Neural progenitor cell (in vitro differentiated cells): ENCODE results near the gene NEO1. TPM values are rescaled to one million over a fixed set of nuclear protein-coding genes. Genes with fewer than 3 reads are reported as not detected.

Source experiments
- DNase-seq: peaks from one replicate; pipeline ENCODE4 v3.0.0-alpha.2; 2016; ENCODE audit warnings: low spot score
- H2AFZ ChIP-seq: fragments of 200-600 bp; sonication (generic); replicated peaks from 2 replicates; pipeline ENCODE4 v1.6.1; 2016; ENCODE audit warnings: antibody characterized with exemption
- H3F3A ChIP-seq: fragments of 200-600 bp; sonication (generic); 2 replicates; pipeline ENCODE4 v1.6.1; 2016; ENCODE audit warnings: antibody characterized with exemption, low read depth
- H3K27ac ChIP-seq: fragments of 200-600 bp; sonication (generic); 2 replicates; pipeline ENCODE4 v1.5.1; 2016; ENCODE audit warnings: mild to moderate bottlenecking
- H3K27me3 ChIP-seq: fragments of 200-600 bp; sonication (generic); 2 replicates; pipeline ENCODE4 v1.6.1; 2016; ENCODE audit warnings: mild to moderate bottlenecking, moderate library complexity
- H3K36me3 ChIP-seq: fragments of 200-600 bp; sonication (generic); 2 replicates; pipeline ENCODE4 v1.5.1; 2016
- H3K4me1 ChIP-seq: fragments of 200-600 bp; sonication (generic); 2 replicates; pipeline ENCODE4 v1.6.1; 2016; ENCODE audit warnings: mixed run types
- H3K4me2 ChIP-seq: fragments of 200-600 bp; sonication (generic); 2 replicates; pipeline ENCODE4 v1.6.1; 2016
- H3K4me3 ChIP-seq: fragments of 200-600 bp; sonication (generic); 2 replicates; pipeline ENCODE4 v1.5.1; 2016
- H3K79me2 ChIP-seq: fragments of 200-600 bp; sonication (generic); 2 replicates; pipeline ENCODE4 v1.6.1; 2016; ENCODE audit warnings: low read depth
- H3K9ac ChIP-seq: fragments of 200-600 bp; sonication (generic); 2 replicates; pipeline ENCODE4 v1.6.1; 2016
- H3K9me3 ChIP-seq: fragments of 200-600 bp; sonication (generic); 2 replicates; pipeline ENCODE4 v1.5.1; 2016; ENCODE audit warnings: low read depth
- H4K20me1 ChIP-seq: fragments of 200-600 bp; sonication (generic); 2 replicates; pipeline ENCODE4 v1.6.1; 2016; ENCODE audit warnings: low read depth
- H3K27ac Mint-ChIP-seq: 3 replicates; pipeline ENCODE4 v1.8.0; 2021; ENCODE audit warnings: mixed read lengths
- H3K27me3 Mint-ChIP-seq: 2 replicates; pipeline ENCODE4 v1.8.0; 2022; ENCODE audit warnings: low read depth, mild to moderate bottlenecking, inconsistent platforms, moderate library complexity, mixed read lengths; ENCODE audit not compliant: insufficient read depth
- H3K36me3 Mint-ChIP-seq: 3 replicates; pipeline ENCODE4 v1.8.0; 2021; ENCODE audit warnings: mixed read lengths
- H3K4me1 Mint-ChIP-seq: 3 replicates; pipeline ENCODE4 v1.8.0; 2021; ENCODE audit warnings: mixed read lengths
- H3K4me3 Mint-ChIP-seq: 3 replicates; pipeline ENCODE4 v1.8.0; 2021; ENCODE audit warnings: mild to moderate bottlenecking, moderate library complexity, mixed read lengths
- H3K9me3 Mint-ChIP-seq: 3 replicates; pipeline ENCODE4 v1.8.0; 2020; ENCODE audit warnings: mixed read lengths
- EZH2 ChIP-seq: fragments of 200-600 bp; sonication (generic); IDR thresholded peaks from 2 replicates; pipeline ENCODE4 v1.6.1; 2017; ENCODE audit warnings: antibody characterized with exemption, mild to moderate bottlenecking, moderate library complexity
- EZH2phosphoT487 ChIP-seq: fragments of 200-600 bp; sonication (generic); IDR thresholded peaks from 2 replicates; pipeline ENCODE4 v1.6.1; 2017; ENCODE audit warnings: antibody characterized with exemption
- total RNA-seq: library from RNA; depleted of rRNA; stranded (reverse); fragments of >200 nt; gene quantifications from 2 replicates; pipeline ENCODE4 v1.2.3, GENCODE V29; 2015; ENCODE audit warnings: low replicate concordance
- TF ChIP-seq, protein P1 (sequence below): fragments of 200-600 bp; sonication (generic); IDR thresholded peaks from 2 replicates; pipeline ENCODE4 v1.5.1; 2017; ENCODE audit warnings: antibody characterized with exemption, mild to moderate bottlenecking

Gene NEO1
- total RNA-seq, 1 donor from 2014 or later, result 77.9 TPM

DNA sequence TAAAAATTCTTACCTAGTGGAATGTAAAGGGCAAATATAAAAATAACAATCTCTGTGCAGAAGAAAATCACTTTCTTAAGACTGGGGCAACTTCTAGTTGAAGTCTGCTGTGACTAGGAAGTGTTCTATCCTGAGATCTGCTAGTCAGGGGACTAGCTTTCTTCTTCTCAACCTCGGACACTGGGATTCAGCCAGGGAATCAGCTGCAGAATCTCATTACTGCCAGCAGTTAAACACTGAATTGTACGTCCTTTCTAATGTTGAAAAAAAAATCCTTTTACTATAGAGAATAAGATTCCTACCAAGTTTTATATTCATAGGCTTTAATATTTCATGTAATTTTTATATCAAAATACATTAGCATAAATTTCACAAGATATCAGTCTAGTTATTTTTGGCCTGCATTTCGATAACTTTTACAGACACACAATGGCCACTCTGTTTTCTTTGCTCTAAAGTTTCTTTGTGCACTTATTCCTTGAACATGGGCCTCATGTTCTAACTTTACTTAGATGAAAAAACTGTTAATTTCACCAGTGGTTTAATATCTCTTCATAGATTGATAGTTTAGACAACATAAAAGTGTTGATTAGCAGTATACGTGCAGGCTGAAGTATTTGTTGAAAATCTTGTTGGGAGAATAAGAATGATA is 2.6 kb upstream of the NEO1 start:
- H3K4me3 ChIP-seq, result no peak overlapping the region
- Mint-ChIP-seq H3K36me3 (no peaks in the 10 kb centered on the region), H3K4me3 (no peak overlapping the region), H3K9me3 (no peaks in the 10 kb centered on the region), H3K27me3 (no peaks in the 10 kb centered on the region), H3K27ac (no peak overlapping the region), H3K4me1 (peaks cover 24% of the 10 kb centered on the region)
- peaks cover 27% of the 10 kb centered on the region for H3K4me1 ChIP-seq
- H3K9ac ChIP-seq, result no peak overlapping the region
- peaks cover 15% of the 10 kb centered on the region for H4K20me1 ChIP-seq
- peak overlapping the region; percentile 29 for H3K4me2 ChIP-seq
- TF ChIP-seq EZH2, result no peak
- no peak for TF ChIP-seq EZH2phosphoT487
- TF ChIP-seq, protein P1, sequence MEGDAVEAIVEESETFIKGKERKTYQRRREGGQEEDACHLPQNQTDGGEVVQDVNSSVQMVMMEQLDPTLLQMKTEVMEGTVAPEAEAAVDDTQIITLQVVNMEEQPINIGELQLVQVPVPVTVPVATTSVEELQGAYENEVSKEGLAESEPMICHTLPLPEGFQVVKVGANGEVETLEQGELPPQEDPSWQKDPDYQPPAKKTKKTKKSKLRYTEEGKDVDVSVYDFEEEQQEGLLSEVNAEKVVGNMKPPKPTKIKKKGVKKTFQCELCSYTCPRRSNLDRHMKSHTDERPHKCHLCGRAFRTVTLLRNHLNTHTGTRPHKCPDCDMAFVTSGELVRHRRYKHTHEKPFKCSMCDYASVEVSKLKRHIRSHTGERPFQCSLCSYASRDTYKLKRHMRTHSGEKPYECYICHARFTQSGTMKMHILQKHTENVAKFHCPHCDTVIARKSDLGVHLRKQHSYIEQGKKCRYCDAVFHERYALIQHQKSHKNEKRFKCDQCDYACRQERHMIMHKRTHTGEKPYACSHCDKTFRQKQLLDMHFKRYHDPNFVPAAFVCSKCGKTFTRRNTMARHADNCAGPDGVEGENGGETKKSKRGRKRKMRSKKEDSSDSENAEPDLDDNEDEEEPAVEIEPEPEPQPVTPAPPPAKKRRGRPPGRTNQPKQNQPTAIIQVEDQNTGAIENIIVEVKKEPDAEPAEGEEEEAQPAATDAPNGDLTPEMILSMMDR, result no peak
- no peak overlapping the region for H3K27ac ChIP-seq
- no peak overlapping the region for H2AFZ ChIP-seq
- no peaks in the 10 kb centered on the region for H3K27me3 ChIP-seq
- H3K9me3 ChIP-seq, result no peaks in the 10 kb centered on the region
- peaks cover 35% of the 10 kb centered on the region for H3F3A ChIP-seq
- no peaks in the 10 kb centered on the region for H3K36me3 ChIP-seq
- H3K79me2 ChIP-seq, result peaks cover 17% of the 10 kb centered on the region
- peak; percentile 19 for DNase-seq

DNA sequence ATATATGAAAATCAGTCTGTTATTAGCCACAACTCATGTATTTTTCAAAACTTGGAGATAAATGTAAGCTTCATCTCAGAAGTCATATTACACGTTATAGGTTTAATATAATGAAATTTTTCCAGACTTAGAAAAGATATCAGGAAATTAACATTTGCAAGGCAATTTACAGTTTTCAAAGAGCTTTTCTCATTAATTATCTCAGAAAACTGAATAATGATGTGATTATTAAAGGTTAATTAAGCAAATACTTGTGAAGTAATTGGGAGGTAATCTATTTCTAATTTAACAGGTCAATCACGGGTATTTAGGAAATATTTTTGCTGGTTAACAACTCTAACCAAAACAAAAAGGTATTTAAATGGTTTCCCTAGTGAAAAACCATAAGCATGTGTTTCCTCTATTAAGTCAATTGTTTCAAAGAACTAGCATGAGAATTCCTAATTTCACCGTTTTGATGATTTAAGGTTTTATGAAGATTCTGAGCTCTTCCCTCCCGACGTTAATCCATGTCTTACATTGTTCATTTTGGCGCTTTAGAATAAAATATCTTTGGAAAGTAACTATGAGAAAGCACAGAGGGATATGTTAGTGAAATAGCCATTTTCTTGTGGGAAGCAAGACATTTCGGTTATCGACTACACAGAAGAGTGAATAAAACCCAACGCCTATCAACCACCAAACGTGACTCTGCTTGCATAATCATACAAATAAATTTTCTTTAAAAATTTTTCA is 1.5 kb upstream of the NEO1 start:
- no peaks in the 10 kb centered on the region for H3K36me3 ChIP-seq
- H3K9me3 Mint-ChIP-seq, result no peaks in the 10 kb centered on the region
- no peaks in the 10 kb centered on the region for H3K27me3 ChIP-seq
- peak overlapping the region; percentile 84 for H3K4me2 ChIP-seq
- H3K36me3 Mint-ChIP-seq, result no peaks in the 10 kb centered on the region
- H3K9me3 ChIP-seq, result no peaks in the 10 kb centered on the region
- peak overlapping the region; percentile 67 for H3K27ac Mint-ChIP-seq
- H3K79me2 ChIP-seq, result peaks cover 28% of the 10 kb centered on the region
- H3K27me3 Mint-ChIP-seq, result no peaks in the 10 kb centered on the region
- peak overlapping the region; percentile 88 for H3K4me3 Mint-ChIP-seq
- H3K4me3 ChIP-seq, result peak overlapping the region; percentile 88
- peaks cover 24% of the 10 kb centered on the region for H3K4me1 Mint-ChIP-seq
- H3F3A ChIP-seq, result peaks cover 35% of the 10 kb centered on the region
- H3K4me1 ChIP-seq, result peaks cover 30% of the 10 kb centered on the region
- H2AFZ ChIP-seq, result peak overlapping the region; percentile 70
- H3K9ac ChIP-seq, result peak overlapping the region; percentile 81
- TF ChIP-seq EZH2 (no peak), EZH2phosphoT487 (no peak)
- TF ChIP-seq, protein P1, result no peak
- H4K20me1 ChIP-seq, result peaks cover 26% of the 10 kb centered on the region
- no peak for DNase-seq
- no peak overlapping the region for H3K27ac ChIP-seq

DNA sequence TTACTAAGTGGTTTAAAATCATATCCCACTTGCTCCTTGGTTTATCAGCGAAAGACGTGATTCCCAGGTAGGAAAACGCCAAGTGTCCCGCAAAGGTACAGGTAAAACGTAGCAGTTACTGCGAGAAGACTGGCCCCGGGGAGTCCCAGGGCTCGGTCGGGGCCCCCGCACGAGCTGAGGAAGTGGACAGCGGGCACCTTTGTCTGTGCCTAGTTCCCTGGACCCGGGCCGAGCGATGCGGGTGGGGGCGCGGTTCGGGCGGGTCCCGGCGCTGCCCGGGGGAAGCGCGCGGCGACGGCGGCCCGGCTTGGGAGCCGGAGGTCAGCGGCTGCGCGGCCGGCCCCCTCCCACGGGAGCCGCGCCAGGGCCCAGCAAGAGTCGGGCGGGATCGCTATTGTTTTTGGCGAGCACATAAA is 864 bp upstream of the NEO1 start:
- peaks cover 35% of the 10 kb centered on the region for H3F3A ChIP-seq
- H3K36me3 Mint-ChIP-seq, result no peaks in the 10 kb centered on the region
- no peaks in the 10 kb centered on the region for H3K36me3 ChIP-seq
- no peaks in the 10 kb centered on the region for H3K27me3 ChIP-seq
- H3K4me3 ChIP-seq, result peak overlapping the region; percentile 88
- no peaks in the 10 kb centered on the region for H3K9me3 ChIP-seq
- peak overlapping the region; percentile 67 for H3K27ac Mint-ChIP-seq
- H3K9me3 Mint-ChIP-seq, result no peaks in the 10 kb centered on the region
- H3K4me1 Mint-ChIP-seq, result peaks cover 24% of the 10 kb centered on the region
- H3K79me2 ChIP-seq, result peaks cover 35% of the 10 kb centered on the region
- TF ChIP-seq, protein P1, result no peak
- TF ChIP-seq EZH2 (no peak), EZH2phosphoT487 (no peak)
- peak overlapping the region; percentile 88 for H3K4me3 Mint-ChIP-seq
- H3K27ac ChIP-seq, result peak overlapping the region; percentile 97
- H4K20me1 ChIP-seq, result peaks cover 32% of the 10 kb centered on the region
- peak overlapping the region; percentile 70 for H2AFZ ChIP-seq
- peaks cover 30% of the 10 kb centered on the region for H3K4me1 ChIP-seq
- H3K27me3 Mint-ChIP-seq, result no peaks in the 10 kb centered on the region
- H3K4me2 ChIP-seq, result peak overlapping the region; percentile 84
- H3K9ac ChIP-seq, result peak overlapping the region; percentile 81
- no peak for DNase-seq
